ENCODE data around the gene KLHDC4.

KLHDC4 gene

GRCh38 chr16:87658564-87659225 is 107.1 kb downstream of the KLHDC4 start:
- H3K27me3 ChIP-seq (ENCODE audit: insufficient read depth, poor library complexity, severe bottlenecking): peaks cover 8% of the 10 kb centered on the region
- H3K9me3 ChIP-seq (ENCODE audit: severe bottlenecking): no peaks in the 10 kb centered on the region
- no peak overlapping the region for H3K4me3 ChIP-seq (ENCODE audit: severe bottlenecking)
- no peak overlapping the region for H3K27ac ChIP-seq (ENCODE audit: poor library complexity, severe bottlenecking)
- TF ChIP-seq, protein P1, sequence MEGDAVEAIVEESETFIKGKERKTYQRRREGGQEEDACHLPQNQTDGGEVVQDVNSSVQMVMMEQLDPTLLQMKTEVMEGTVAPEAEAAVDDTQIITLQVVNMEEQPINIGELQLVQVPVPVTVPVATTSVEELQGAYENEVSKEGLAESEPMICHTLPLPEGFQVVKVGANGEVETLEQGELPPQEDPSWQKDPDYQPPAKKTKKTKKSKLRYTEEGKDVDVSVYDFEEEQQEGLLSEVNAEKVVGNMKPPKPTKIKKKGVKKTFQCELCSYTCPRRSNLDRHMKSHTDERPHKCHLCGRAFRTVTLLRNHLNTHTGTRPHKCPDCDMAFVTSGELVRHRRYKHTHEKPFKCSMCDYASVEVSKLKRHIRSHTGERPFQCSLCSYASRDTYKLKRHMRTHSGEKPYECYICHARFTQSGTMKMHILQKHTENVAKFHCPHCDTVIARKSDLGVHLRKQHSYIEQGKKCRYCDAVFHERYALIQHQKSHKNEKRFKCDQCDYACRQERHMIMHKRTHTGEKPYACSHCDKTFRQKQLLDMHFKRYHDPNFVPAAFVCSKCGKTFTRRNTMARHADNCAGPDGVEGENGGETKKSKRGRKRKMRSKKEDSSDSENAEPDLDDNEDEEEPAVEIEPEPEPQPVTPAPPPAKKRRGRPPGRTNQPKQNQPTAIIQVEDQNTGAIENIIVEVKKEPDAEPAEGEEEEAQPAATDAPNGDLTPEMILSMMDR (IDR thresholded peaks at IDR 0.05; ENCODE audit: poor library complexity, severe bottlenecking): no peak
- ATAC-seq (ENCODE audit: low read depth): no peak
- no peak for DNase-seq (ENCODE audit: low spot score)
- H3K4me1 ChIP-seq (ENCODE audit: insufficient read depth, poor library complexity, severe bottlenecking): no peaks in the 10 kb centered on the region
- no peaks in the 10 kb centered on the region for H3K36me3 ChIP-seq (ENCODE audit: low read depth)

All from RWPE2 (cell line).